Body of pancreas (tissue), 4 donors: Measurements from ENCODE around the gene GNB3. TPM values are rescaled to one million over a fixed set of nuclear protein-coding genes. Genes with fewer than 3 reads are reported as not detected.

Experiments used
- ATAC-seq: fragments of 150-250 bp; one replicate; pipeline ENCODE4 v1.9.1; 2016
- DNase-seq, 4 donors: peaks; one replicate each; pipeline ENCODE4 v3.0.0-alpha.2; 2019
- H3K27ac ChIP-seq, 4 donors: fragments of 200-600 bp; sonication (generic); 1 replicate in 3 of 4; 2 replicates in 1 of 4; pipeline versions ENCODE4 v1.5.1 to v1.6.1; 2016 to 2019; ENCODE audit warnings: mild to moderate bottlenecking in 1 of 4, mixed read lengths in 1 of 4, moderate library complexity in 1 of 4
- H3K27me3 ChIP-seq, 2 donors: fragments of 200-600 bp; sonication (generic); one replicate each; pipeline ENCODE4 v1.6.0; 2016; ENCODE audit warnings: mild to moderate bottlenecking in 1 of 2
- H3K36me3 ChIP-seq, 2 donors: fragments of 200-600 bp; sonication (generic); replicated peaks in 1 of 2; 2 replicates each; pipeline ENCODE4 v1.5.1; 2016; ENCODE audit warnings: low read depth in 2 of 2; ENCODE audit not compliant: insufficient read depth in 1 of 2
- H3K4me1 ChIP-seq: fragments of 200-600 bp; sonication (generic); one replicate; pipeline ENCODE4 v1.6.0; 2016
- H3K4me3 ChIP-seq, 2 donors: fragments of 200-600 bp; sonication (generic); 1 replicate in 1 of 2; 2 replicates in 1 of 2; pipeline ENCODE4 v1.5.1; 2016 to 2019
- H3K9me3 ChIP-seq, 3 donors: fragments of 200-600 bp; sonication (generic); 1 replicate in 2 of 3; 2 replicates in 1 of 3; pipeline ENCODE4 v1.5.1; 2016
- CTCF ChIP-seq, 7 experiments: fragments of 450-650 bp in 4 of 7; fragments of 200-600 bp in 3 of 7; sonication (generic) in 3 of 7; IDR thresholded peaks; one replicate each; pipeline ENCODE4 v1.5.1; 2016 to 2019; ENCODE audit warnings: antibody characterized with exemption in 7 of 7
- POLR2A ChIP-seq, 3 donors: fragments of 450-650 bp; IDR thresholded peaks; one replicate each; pipeline ENCODE4 v1.6.1; 2016; ENCODE audit warnings: antibody characterized with exemption in 3 of 3, mild to moderate bottlenecking in 2 of 3
- WGBS, 2 donors: methylation state at CpG; one replicate each; pipeline ENCODE4 v1.1.5; 2017; 5-methylcytosine and 5-hydroxymethylcytosine counted together
- intact Hi-C: fragments of 100-400 bp; cut with DNase I; formaldehyde crosslinking; loops from one replicate; pipeline ENCODE4 v1.15.1; 2023
- total RNA-seq, 2 donors: library from RNA; depleted of rRNA; stranded (reverse); fragments of >200 nt; gene quantifications; one replicate each; pipeline ENCODE4 v1.1.0, GENCODE V29; 2016

GNB3 gene
- total RNA-seq, result under 1 TPM; 0.33 to 0.52 TPM

GRCh38 chr12:6840761-6841515, at the start of gene GNB3:
Gene GNB3, plus strand, starts transcription at chr12:6840925. Its CDS starts 363 bp downstream, at chr12:6841288.
- H3K9me3 ChIP-seq, result no peaks in the 10 kb centered on the region
- no peak within 1 kb of the TSS for H3K27ac ChIP-seq
- DNase-seq, result no peak
- no peaks in the 10 kb centered on the region for H3K27me3 ChIP-seq
- H3K36me3 ChIP-seq, result no peaks in the 10 kb centered on the region
- H3K4me3 ChIP-seq, result no peak within 1 kb of the TSS
- H3K4me1 ChIP-seq, result no peaks in the 10 kb centered on the region
- ATAC-seq, result no peak
- 46 to 66% methylated on average over 7 to 21 of the region's 24 CpGs for WGBS, 2 donors
- TF ChIP-seq POLR2A (IDR thresholded peaks at IDR 0.05) (no peak), CTCF (IDR thresholded peaks at IDR 0.05) (no peak)
- intact Hi-C loops, result no loop called here

- DNase-seq (no peak), ATAC-seq (no peak)
- H3K4me3 ChIP-seq, result no peak overlapping the region
Measured at GRCh38 chr12:6791931-6792520, 48.7 kb upstream of the GNB3 start.

GRCh38 chr12:6792522-6793201, 48.1 kb upstream of the GNB3 start:
- Histone ChIP-seq H3K36me3 (no peaks in the 10 kb centered on the region), H3K27ac (peak overlapping the region in 1 of 4 donors; percentile 61), H3K4me3 (no peak overlapping the region), H3K9me3 (no peaks in the 10 kb centered on the region), H3K4me1 (no peaks in the 10 kb centered on the region), H3K27me3 (no peaks in the 10 kb centered on the region)
- ATAC-seq, result no peak
- intact Hi-C loops, result no loop called here
- DNase-seq, result peak in 1 of 4 donors; percentile 55
- 36 to 42% methylated on average over 12 of the region's 12 CpGs for WGBS, 2 donors
- TF ChIP-seq POLR2A (IDR thresholded peaks at IDR 0.05) (peak in 1 of 3 donors; percentile 48), CTCF (IDR thresholded peaks at IDR 0.05) (no peak)

More at GRCh38 chr12:6791931-6792520, 48.7 kb upstream of the GNB3 start:
- TF ChIP-seq POLR2A (IDR thresholded peaks at IDR 0.05) (no peak), CTCF (IDR thresholded peaks at IDR 0.05) (no peak)
- Histone ChIP-seq H3K4me1 (no peaks in the 10 kb centered on the region), H3K27ac (peak overlapping the region in 1 of 4 donors; percentile 61), H3K9me3 (no peaks in the 10 kb centered on the region), H3K36me3 (no peaks in the 10 kb centered on the region), H3K27me3 (no peaks in the 10 kb centered on the region)
- intact Hi-C loops, result no loop called here
- WGBS, 2 donors, result 72 to 82% methylated on average over 13 of the region's 13 CpGs

GRCh38 chr12:6795088-6795487, 45.6 kb upstream of the GNB3 start:
- no peaks in the 10 kb centered on the region for H3K36me3 ChIP-seq
- no peaks in the 10 kb centered on the region for H3K27me3 ChIP-seq
- no peaks in the 10 kb centered on the region for H3K4me1 ChIP-seq
- 44 to 47% methylated on average over 2 of the region's 2 CpGs for WGBS, 2 donors
- ATAC-seq (no peak), DNase-seq (no peak)
- H3K4me3 ChIP-seq, result no peak overlapping the region
- intact Hi-C loops, result no loop called here
- H3K27ac ChIP-seq, result no peak overlapping the region
- H3K9me3 ChIP-seq, result no peaks in the 10 kb centered on the region
- TF ChIP-seq CTCF (IDR thresholded peaks at IDR 0.05) (no peak), POLR2A (IDR thresholded peaks at IDR 0.05) (no peak)
